K562 (cell line): ENCODE data around the gene GUCY1A2.

Experiments
- CTCF ChIP-seq, 3 experiments: IDR thresholded peaks in 2 of 3; conservative IDR thresholded peaks in 1 of 3; 2 replicates each; pipeline ENCODE4 v1.5.1; 2011 to 2012; ENCODE audit warnings: low read length in 3 of 3, mild to moderate bottlenecking in 3 of 3, control low read depth in 2 of 3, improper control_type of control experiment in 1 of 3, inconsistent platforms in 1 of 3, low read depth in 1 of 3, mixed read lengths in 1 of 3, moderate library complexity in 1 of 3; ENCODE audit not compliant: insufficient read depth in 2 of 3
- E4F1 ChIP-seq: fragments of 250-450 bp; sonication (Bioruptor Pico); IDR thresholded peaks from 2 replicates; pipeline ENCODE4 v1.5.0; 2021; ENCODE audit warnings: mild to moderate bottlenecking, borderline replicate concordance
- FOXP4 ChIP-seq: sonication (generic); formaldehyde crosslinking; IDR thresholded peaks from 2 replicates; pipeline ENCODE4 v1.8.0; 2022; ENCODE audit warnings: mild to moderate bottlenecking, missing genetic modification reagents, borderline replicate concordance
- IRF9 ChIP-seq: fragments of 450-650 bp; IDR thresholded peaks from 2 replicates; pipeline ENCODE4 v1.6.1; 2016; ENCODE audit warnings: missing biosample characterization, missing genetic modification characterization
- POLR2A ChIP-seq: fragments of 450-650 bp; conservative IDR thresholded peaks from 2 replicates; pipeline ENCODE4 v1.6.1; 2016
- POLR2AphosphoS5 ChIP-seq: IDR thresholded peaks from 2 replicates; pipeline ENCODE4 v1.6.1; 2011; ENCODE audit warnings: mild to moderate bottlenecking, low read depth, low read length, moderate library complexity; ENCODE audit not compliant: control insufficient read depth, insufficient read depth
- POLR2H ChIP-seq: IDR thresholded peaks from 2 replicates; pipeline ENCODE4 v1.6.1; 2016; ENCODE audit warnings: missing genetic modification characterization, low read depth, mild to moderate bottlenecking, control low read depth, missing compliant biosample characterization, moderate library complexity
- SETDB1 ChIP-seq: IDR thresholded peaks from one replicate; pipeline ENCODE4 v1.6.1; 2012; ENCODE audit warnings: low read length, control low read depth, inconsistent platforms
- SMAD4 ChIP-seq: fragments of 250-450 bp; sonication (Bioruptor Pico); conservative IDR thresholded peaks from 2 replicates; pipeline ENCODE4 v1.8.0; 2021; ENCODE audit warnings: inconsistent platforms, mild to moderate bottlenecking, moderate library complexity
- TAF7 ChIP-seq: fragments of 450-650 bp; IDR thresholded peaks from 2 replicates; pipeline ENCODE4 v1.6.1; 2016; ENCODE audit warnings: missing genetic modification characterization, missing compliant biosample characterization
- ZC3H11A ChIP-seq: IDR thresholded peaks from 2 replicates; pipeline ENCODE4 v1.6.1; 2012; ENCODE audit warnings: low read depth, low read length, improper control_type of control experiment
- ZNF592 ChIP-seq: fragments of 450-650 bp; IDR thresholded peaks from 2 replicates; pipeline ENCODE4 v1.6.1; 2017; ENCODE audit warnings: antibody characterized with exemption, mild to moderate bottlenecking

- no peak for TF ChIP-seq FOXP4
- TF ChIP-seq ZC3H11A: no peak
- TF ChIP-seq POLR2A: no peak
- no peak for TF ChIP-seq SMAD4
- TF ChIP-seq CTCF (IDR thresholded peaks at IDR 0.05 in 2 of 3, conservative IDR thresholded peaks at IDR 0.05 in 1 of 3; ENCODE audit: insufficient read depth in 2 of 3, low read depth in 1 of 3, low read length in 3 of 3): no peak
- no peak for TF ChIP-seq ZNF592
- no peak for TF ChIP-seq E4F1 (CRISPR knock-in tag)
- no peak for TF ChIP-seq TAF7 (tag)
- TF ChIP-seq SETDB1: no peak
- TF ChIP-seq POLR2AphosphoS5: no peak
- no peak for TF ChIP-seq IRF9 (tag)
- no peak for TF ChIP-seq POLR2H (tag)
Observed at GRCh38 chr11:106997227-106997626, 21.0 kb downstream of the GUCY1A2 start.
